HEK293 (cell line): ENCODE results near the gene OR4D11.

Experiments
- BCL11A ChIP-seq: fragments of 450-650 bp; formaldehyde crosslinking; IDR thresholded peaks from 2 replicates; pipeline ENCODE4 v1.5.1; 2016; ENCODE audit warnings: low read depth, missing biosample characterization, missing genetic modification characterization
- GLIS1 ChIP-seq: fragments of 450-650 bp; formaldehyde crosslinking; IDR thresholded peaks from 2 replicates; pipeline ENCODE4 v1.5.1; 2016; ENCODE audit warnings: missing biosample characterization, missing genetic modification characterization
- MYNN ChIP-seq: fragments of 450-650 bp; formaldehyde crosslinking; IDR thresholded peaks from 2 replicates; pipeline ENCODE4 v1.5.1; 2016; ENCODE audit warnings: missing biosample characterization, missing genetic modification characterization, borderline replicate concordance
- PATZ1 ChIP-seq: fragments of 450-650 bp; formaldehyde crosslinking; IDR thresholded peaks from 2 replicates; pipeline ENCODE4 v1.5.1; 2016; ENCODE audit warnings: missing biosample characterization, missing genetic modification characterization
- ZBTB49 ChIP-seq: fragments of 450-650 bp; formaldehyde crosslinking; IDR thresholded peaks from 2 replicates; pipeline ENCODE4 v1.5.1; 2016; ENCODE audit warnings: missing biosample characterization, missing genetic modification characterization, low read depth
- ZBTB6 ChIP-seq: fragments of 450-650 bp; formaldehyde crosslinking; IDR thresholded peaks from 2 replicates; pipeline ENCODE4 v1.5.1; 2017; ENCODE audit warnings: missing biosample characterization, missing genetic modification characterization
- ZBTB8A ChIP-seq: fragments of 450-650 bp; formaldehyde crosslinking; IDR thresholded peaks from 2 replicates; pipeline ENCODE4 v1.5.1; 2016; ENCODE audit warnings: missing biosample characterization, missing genetic modification characterization
- ZIC2 ChIP-seq: fragments of 450-650 bp; formaldehyde crosslinking; IDR thresholded peaks from 2 replicates; pipeline ENCODE4 v1.5.1; 2016; ENCODE audit warnings: missing biosample characterization, missing genetic modification characterization
- ZNF146 ChIP-seq: fragments of 450-650 bp; formaldehyde crosslinking; IDR thresholded peaks from 2 replicates; pipeline ENCODE4 v1.5.1; 2016; ENCODE audit warnings: missing biosample characterization, missing genetic modification characterization
- ZNF184 ChIP-seq: fragments of 450-650 bp; IDR thresholded peaks from 2 replicates; pipeline ENCODE4 v1.5.1; 2018; ENCODE audit warnings: missing biosample characterization, mild to moderate bottlenecking, missing genetic modification characterization
- ZNF19 ChIP-seq: fragments of 450-650 bp; formaldehyde crosslinking; IDR thresholded peaks from 2 replicates; pipeline ENCODE4; 2016; ENCODE audit warnings: missing biosample characterization, missing genetic modification characterization, low read depth
- ZNF202 ChIP-seq: fragments of 450-650 bp; formaldehyde crosslinking; IDR thresholded peaks from 2 replicates; pipeline ENCODE4 v1.5.1; 2016; ENCODE audit warnings: missing biosample characterization, missing genetic modification characterization, borderline replicate concordance
- ZNF311 ChIP-seq: fragments of 450-650 bp; formaldehyde crosslinking; IDR thresholded peaks from 2 replicates; pipeline ENCODE4 v1.5.1; 2017; ENCODE audit warnings: missing biosample characterization, missing genetic modification characterization, borderline replicate concordance
- ZNF341 ChIP-seq: fragments of 450-650 bp; formaldehyde crosslinking; IDR thresholded peaks from 2 replicates; pipeline ENCODE4; 2016; ENCODE audit warnings: low read depth, missing biosample characterization, missing genetic modification characterization
- ZNF350 ChIP-seq: fragments of 450-650 bp; formaldehyde crosslinking; IDR thresholded peaks from 2 replicates; pipeline ENCODE4 v1.5.0; 2017; ENCODE audit warnings: missing biosample characterization, mild to moderate bottlenecking, missing genetic modification characterization
- ZNF362 ChIP-seq: fragments of 450-650 bp; formaldehyde crosslinking; IDR thresholded peaks from 2 replicates; pipeline ENCODE4 v1.5.1; 2016; ENCODE audit warnings: missing biosample characterization, missing genetic modification characterization
- ZNF423 ChIP-seq: fragments of 450-650 bp; formaldehyde crosslinking; IDR thresholded peaks from 2 replicates; pipeline ENCODE4 v1.5.1; 2016; ENCODE audit warnings: missing biosample characterization, missing genetic modification characterization
- ZNF426 ChIP-seq: fragments of 450-650 bp; formaldehyde crosslinking; IDR thresholded peaks from 2 replicates; pipeline ENCODE4 v1.5.1; 2017; ENCODE audit warnings: missing biosample characterization, missing genetic modification characterization, mild to moderate bottlenecking, inconsistent platforms, moderate library complexity
- ZNF529 ChIP-seq: fragments of 450-650 bp; formaldehyde crosslinking; IDR thresholded peaks from 2 replicates; pipeline ENCODE4 v1.5.1; 2017; ENCODE audit warnings: missing genetic modification characterization, missing biosample characterization; ENCODE audit not compliant: insufficient replicate concordance
- ZNF544 ChIP-seq: fragments of 450-650 bp; formaldehyde crosslinking; IDR thresholded peaks from 2 replicates; pipeline ENCODE4 v1.5.0; 2017; ENCODE audit warnings: missing biosample characterization, missing genetic modification characterization
- ZNF580 ChIP-seq: fragments of 450-650 bp; formaldehyde crosslinking; IDR thresholded peaks from 2 replicates; pipeline ENCODE4 v1.5.1; 2016; ENCODE audit warnings: missing biosample characterization, missing genetic modification characterization
- ZNF610 ChIP-seq: fragments of 450-650 bp; formaldehyde crosslinking; IDR thresholded peaks from 2 replicates; pipeline ENCODE4 v1.5.1; 2016; ENCODE audit warnings: missing biosample characterization, missing genetic modification characterization, borderline replicate concordance
- ZNF626 ChIP-seq: fragments of 450-650 bp; sonication (Bioruptor Pico); formaldehyde crosslinking; IDR thresholded peaks from 2 replicates; pipeline ENCODE4 v1.5.1; 2018; ENCODE audit warnings: missing biosample characterization, missing genetic modification characterization, inconsistent platforms
- ZNF777 ChIP-seq: fragments of 450-650 bp; formaldehyde crosslinking; IDR thresholded peaks from 2 replicates; pipeline ENCODE4 v1.5.1; 2017; ENCODE audit warnings: missing biosample characterization, missing genetic modification characterization, borderline replicate concordance
- ZNF843 ChIP-seq: fragments of 450-650 bp; formaldehyde crosslinking; IDR thresholded peaks from 2 replicates; pipeline ENCODE4 v1.5.1; 2016; ENCODE audit warnings: missing biosample characterization, missing genetic modification characterization
- TF ChIP-seq, protein P1 (sequence below): fragments of 450-650 bp; formaldehyde crosslinking; IDR thresholded peaks from 2 replicates; pipeline ENCODE4 v1.5.1; 2016; ENCODE audit warnings: missing biosample characterization, missing genetic modification characterization
- TF ChIP-seq, protein P2 (sequence below): fragments of 450-650 bp; formaldehyde crosslinking; IDR thresholded peaks from 2 replicates; pipeline ENCODE4 v1.5.1; 2016; ENCODE audit warnings: missing biosample characterization, missing genetic modification characterization

OR4D11 gene

DNA sequence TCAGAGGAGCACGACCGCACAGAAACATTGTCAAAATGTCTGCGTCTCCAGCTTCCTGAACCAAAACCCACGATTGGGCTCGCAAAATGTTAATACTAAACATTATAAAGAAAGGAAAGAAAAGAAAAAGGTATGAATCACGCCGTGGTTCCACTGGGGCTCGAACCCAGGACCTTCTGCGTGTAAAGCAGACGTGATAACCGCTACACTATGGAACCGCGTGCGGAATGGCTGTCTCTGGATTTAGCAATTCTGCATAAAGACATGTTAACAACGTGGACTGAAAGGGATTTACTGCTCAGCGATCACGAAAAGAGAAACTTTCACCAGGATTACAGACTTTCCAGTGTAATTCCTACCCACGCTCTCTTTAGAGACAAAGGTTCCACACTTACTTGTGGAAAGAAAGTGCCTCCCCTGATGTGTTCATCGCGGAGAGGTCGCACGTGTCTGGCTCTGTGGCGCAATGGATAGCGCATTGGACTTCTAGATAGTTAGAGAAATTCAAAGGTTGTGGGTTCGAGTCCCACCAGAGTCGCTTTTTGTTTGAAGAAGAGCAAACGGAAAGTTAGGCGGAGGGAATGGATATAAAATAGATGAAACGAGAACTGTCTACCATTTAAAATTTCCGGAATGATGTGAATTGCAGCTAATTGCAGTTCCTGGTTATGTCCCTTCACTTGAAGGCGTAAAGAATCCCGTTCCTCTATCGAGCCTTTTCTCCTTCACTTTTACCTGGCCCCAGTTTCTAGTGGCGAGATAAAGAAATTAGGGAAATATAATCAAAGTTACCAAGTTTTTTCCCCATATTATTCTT is 47.7 kb downstream of the OR4D11 start (continued):
- no peak for TF ChIP-seq ZNF777 (tag by site-specific recombination)
- no peak for TF ChIP-seq ZNF350 (tag by site-specific recombination)
- no peak for TF ChIP-seq ZNF423 (tag by site-specific recombination)
- 0 out of 2 replicates have a peak, but pooled peaks have one; percentile 3 for TF ChIP-seq ZNF184 (tag by site-specific recombination)
- TF ChIP-seq ZNF311 (tag by site-specific recombination) = no peak
- no peak for TF ChIP-seq ZNF610
- TF ChIP-seq ZNF529 (tag by site-specific recombination) = no peak
- peak; percentile 58 for TF ChIP-seq ZNF362
- TF ChIP-seq ZNF202 = no peak
- no peak for TF ChIP-seq ZNF426 (tag by site-specific recombination)
- TF ChIP-seq ZNF146 (tag by site-specific recombination) = no peak; the same call in 1 of the 2 replicates
- no peak for TF ChIP-seq BCL11A
- TF ChIP-seq ZNF544 (tag by site-specific recombination) = no peak
- peak; percentile 90 for TF ChIP-seq ZNF580 (tag by site-specific recombination)
- no peak for TF ChIP-seq ZNF626 (tag by site-specific recombination)
- no peak for TF ChIP-seq ZNF19 (tag by site-specific recombination)
- TF ChIP-seq MYNN (tag by site-specific recombination) = no peak
- no peak for TF ChIP-seq PATZ1 (tag by site-specific recombination)
- no peak for TF ChIP-seq ZBTB8A
- no peak for TF ChIP-seq ZNF843 (tag by site-specific recombination)
- no peak for TF ChIP-seq ZIC2 (tag by site-specific recombination)
- TF ChIP-seq ZNF341 = no peak
- TF ChIP-seq GLIS1 (tag by site-specific recombination) = no peak
- TF ChIP-seq, protein P1, sequence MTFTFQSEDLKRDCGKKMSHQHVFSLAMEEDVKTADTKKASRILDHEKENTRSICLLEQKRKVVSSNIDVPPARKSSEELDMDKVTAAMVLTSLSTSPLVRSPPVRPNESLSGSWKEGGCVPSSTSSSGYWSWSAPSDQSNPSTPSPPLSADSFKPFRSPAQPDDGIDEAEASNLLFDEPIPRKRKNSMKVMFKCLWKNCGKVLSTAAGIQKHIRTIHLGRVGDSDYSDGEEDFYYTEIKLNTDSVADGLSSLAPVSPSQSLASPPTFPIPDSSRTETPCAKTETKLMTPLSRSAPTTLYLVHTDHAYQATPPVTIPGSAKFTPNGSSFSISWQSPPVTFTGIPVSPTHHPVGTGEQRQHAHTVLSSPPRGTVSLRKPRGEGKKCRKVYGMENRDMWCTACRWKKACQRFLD (tag by site-specific recombination) = no peak
- TF ChIP-seq ZBTB49 = no peak
- TF ChIP-seq, protein P2, sequence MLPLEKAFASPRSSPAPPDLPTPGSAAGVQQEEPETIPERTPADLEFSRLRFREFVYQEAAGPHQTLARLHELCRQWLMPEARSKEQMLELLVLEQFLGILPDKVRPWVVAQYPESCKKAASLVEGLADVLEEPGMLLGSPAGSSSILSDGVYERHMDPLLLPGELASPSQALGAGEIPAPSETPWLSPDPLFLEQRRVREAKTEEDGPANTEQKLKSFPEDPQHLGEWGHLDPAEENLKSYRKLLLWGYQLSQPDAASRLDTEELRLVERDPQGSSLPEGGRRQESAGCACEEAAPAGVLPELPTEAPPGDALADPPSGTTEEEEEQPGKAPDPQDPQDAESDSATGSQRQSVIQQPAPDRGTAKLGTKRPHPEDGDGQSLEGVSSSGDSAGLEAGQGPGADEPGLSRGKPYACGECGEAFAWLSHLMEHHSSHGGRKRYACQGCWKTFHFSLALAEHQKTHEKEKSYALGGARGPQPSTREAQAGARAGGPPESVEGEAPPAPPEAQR (tag by site-specific recombination) = no peak
- TF ChIP-seq ZBTB6 (tag by site-specific recombination) = no peak
